RWPE2 (cell line): ENCODE data around the gene DGKZ.

ENCODE experiments used
- ATAC-seq: fragments of 200-7000 bp; cut with Tn5 transposase; 3 replicates; pipeline ENCODE4 v1.9.1; 2021; ENCODE audit warnings: low read depth
- DNase-seq: peaks from one replicate; pipeline ENCODE4 v3.0.0-alpha.2; 2020; ENCODE audit warnings: low spot score
- H3K27ac ChIP-seq: fragments of 450-650 bp; 2 replicates; pipeline ENCODE4 v1.5.1; 2017; ENCODE audit warnings: mild to moderate bottlenecking; ENCODE audit not compliant: poor library complexity, severe bottlenecking
- H3K27me3 ChIP-seq: fragments of 250-450 bp; sonication (Bioruptor Pico); 2 replicates; pipeline ENCODE4 v1.5.1; 2021; ENCODE audit warnings: mild to moderate bottlenecking, moderate library complexity; ENCODE audit not compliant: insufficient read depth, poor library complexity, severe bottlenecking
- H3K36me3 ChIP-seq: fragments of 250-450 bp; sonication (Bioruptor Pico); 2 replicates; pipeline ENCODE4 v1.5.1; 2020; ENCODE audit warnings: low read depth, mild to moderate bottlenecking, moderate library complexity
- H3K4me1 ChIP-seq: fragments of 250-450 bp; sonication (Bioruptor Pico); 2 replicates; pipeline ENCODE4 v1.5.1; 2021; ENCODE audit warnings: mild to moderate bottlenecking, moderate library complexity; ENCODE audit not compliant: insufficient read depth, poor library complexity, severe bottlenecking
- H3K4me3 ChIP-seq: fragments of 250-450 bp; sonication (Bioruptor Pico); 2 replicates; pipeline ENCODE4 v1.5.1; 2021; ENCODE audit warnings: mild to moderate bottlenecking, moderate library complexity; ENCODE audit not compliant: severe bottlenecking
- H3K9me3 ChIP-seq: fragments of 250-450 bp; sonication (Bioruptor Pico); 2 replicates; pipeline ENCODE4 v1.5.1; 2021; ENCODE audit warnings: mild to moderate bottlenecking, moderate library complexity; ENCODE audit not compliant: severe bottlenecking
- TF ChIP-seq, protein P1 (sequence below): fragments of 450-650 bp; IDR thresholded peaks from one replicate; pipeline ENCODE4 v1.5.1; 2017; ENCODE audit warnings: mild to moderate bottlenecking, moderate library complexity; ENCODE audit not compliant: poor library complexity, severe bottlenecking

Gene DGKZ

DNA sequence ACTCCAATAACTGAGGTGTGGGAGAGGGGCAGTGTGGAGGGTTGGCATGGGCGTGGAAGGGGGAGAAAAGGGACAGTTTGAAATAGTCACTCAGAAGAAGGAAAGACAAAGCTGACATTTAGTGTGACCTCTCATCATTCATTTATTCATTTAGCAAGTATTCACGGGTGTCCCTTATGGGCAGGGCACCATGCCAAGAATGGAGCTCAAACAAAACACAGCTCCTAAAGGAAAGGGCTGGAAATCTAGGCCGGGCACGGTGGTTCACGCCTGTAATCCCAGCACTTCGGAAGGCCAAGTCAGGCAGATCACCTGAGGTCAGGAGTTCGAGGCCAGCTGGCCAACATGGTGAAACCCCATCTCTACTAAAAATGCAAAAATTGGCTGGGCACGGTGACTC lies 19.4 kb upstream of the DGKZ start:
- Histone ChIP-seq H3K4me3 (no peak overlapping the region), H3K27ac (no peak overlapping the region), H3K27me3 (peaks cover 32% of the 10 kb centered on the region), H3K4me1 (no peaks in the 10 kb centered on the region), H3K36me3 (no peaks in the 10 kb centered on the region), H3K9me3 (no peaks in the 10 kb centered on the region)
- ATAC-seq (no peak), DNase-seq (no peak)
- TF ChIP-seq, protein P1, sequence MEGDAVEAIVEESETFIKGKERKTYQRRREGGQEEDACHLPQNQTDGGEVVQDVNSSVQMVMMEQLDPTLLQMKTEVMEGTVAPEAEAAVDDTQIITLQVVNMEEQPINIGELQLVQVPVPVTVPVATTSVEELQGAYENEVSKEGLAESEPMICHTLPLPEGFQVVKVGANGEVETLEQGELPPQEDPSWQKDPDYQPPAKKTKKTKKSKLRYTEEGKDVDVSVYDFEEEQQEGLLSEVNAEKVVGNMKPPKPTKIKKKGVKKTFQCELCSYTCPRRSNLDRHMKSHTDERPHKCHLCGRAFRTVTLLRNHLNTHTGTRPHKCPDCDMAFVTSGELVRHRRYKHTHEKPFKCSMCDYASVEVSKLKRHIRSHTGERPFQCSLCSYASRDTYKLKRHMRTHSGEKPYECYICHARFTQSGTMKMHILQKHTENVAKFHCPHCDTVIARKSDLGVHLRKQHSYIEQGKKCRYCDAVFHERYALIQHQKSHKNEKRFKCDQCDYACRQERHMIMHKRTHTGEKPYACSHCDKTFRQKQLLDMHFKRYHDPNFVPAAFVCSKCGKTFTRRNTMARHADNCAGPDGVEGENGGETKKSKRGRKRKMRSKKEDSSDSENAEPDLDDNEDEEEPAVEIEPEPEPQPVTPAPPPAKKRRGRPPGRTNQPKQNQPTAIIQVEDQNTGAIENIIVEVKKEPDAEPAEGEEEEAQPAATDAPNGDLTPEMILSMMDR, result no peak

DNA sequence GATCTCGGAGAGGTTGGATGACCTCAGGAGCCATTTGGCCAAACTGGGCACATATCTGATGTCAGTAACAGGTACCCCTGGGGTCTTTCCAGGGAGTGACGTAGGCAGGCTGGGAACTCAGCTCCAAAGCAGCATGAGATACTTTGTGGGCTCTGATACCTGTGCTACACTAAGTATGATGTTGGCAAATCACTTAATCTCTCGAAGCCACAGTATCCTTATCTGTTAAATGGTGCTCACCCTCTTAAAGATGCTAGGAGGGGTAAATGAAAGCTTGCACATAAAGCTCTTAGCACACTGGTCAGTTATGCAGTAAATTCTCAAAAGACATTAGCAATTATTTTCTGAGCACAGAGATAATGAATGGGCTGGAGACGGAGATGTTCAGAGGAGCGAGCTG lies 17.1 kb upstream of the DGKZ start:
- DNase-seq (no peak), ATAC-seq (no peak)
- H3K27me3 ChIP-seq, result peaks cover 42% of the 10 kb centered on the region
- no peak overlapping the region for H3K4me3 ChIP-seq
- no peaks in the 10 kb centered on the region for H3K4me1 ChIP-seq
- no peaks in the 10 kb centered on the region for H3K36me3 ChIP-seq
- no peak overlapping the region for H3K27ac ChIP-seq
- no peaks in the 10 kb centered on the region for H3K9me3 ChIP-seq
- TF ChIP-seq, protein P1, result no peak

DNA sequence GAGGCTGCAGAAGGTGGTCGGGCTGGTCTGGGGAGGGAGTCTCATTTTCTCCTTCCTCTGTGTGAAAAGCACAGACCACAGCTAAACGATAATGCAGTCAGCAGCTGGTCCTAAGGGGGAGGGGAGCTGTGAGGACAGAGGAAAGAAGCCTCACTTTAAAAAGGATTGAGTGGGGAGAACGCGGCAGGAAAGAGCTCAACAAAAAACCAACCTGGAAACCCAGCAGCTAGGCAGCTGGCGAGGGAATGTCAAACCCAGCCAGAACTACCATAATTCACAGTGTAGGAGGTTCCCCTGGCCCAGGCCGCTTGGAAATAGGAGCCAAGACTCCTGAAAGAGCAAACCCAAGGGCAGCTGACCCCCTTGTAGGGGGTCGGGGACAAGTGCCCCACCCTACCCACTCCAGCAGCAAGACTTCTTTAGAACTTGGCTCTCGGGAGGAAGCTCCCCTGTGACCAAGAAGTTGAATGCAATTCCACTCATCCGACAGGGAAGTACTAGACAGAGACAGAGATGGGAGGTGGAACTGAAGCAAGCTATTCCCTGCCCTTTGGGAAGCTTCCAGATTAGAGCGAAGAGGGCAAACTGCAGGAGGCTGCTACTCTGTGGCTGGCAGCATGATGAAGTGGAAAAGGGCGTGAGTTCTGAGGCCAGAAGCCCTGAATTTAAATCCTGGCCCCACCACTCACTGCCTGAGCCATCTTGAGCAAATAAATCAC lies 16.5 kb upstream of the DGKZ start:
- no peaks in the 10 kb centered on the region for H3K9me3 ChIP-seq
- no peak overlapping the region for H3K27ac ChIP-seq
- H3K27me3 ChIP-seq, result peaks cover 42% of the 10 kb centered on the region
- TF ChIP-seq, protein P1, result no peak
- no peaks in the 10 kb centered on the region for H3K36me3 ChIP-seq
- DNase-seq (no peak), ATAC-seq (no peak)
- no peak overlapping the region for H3K4me3 ChIP-seq
- H3K4me1 ChIP-seq, result no peaks in the 10 kb centered on the region

DNA sequence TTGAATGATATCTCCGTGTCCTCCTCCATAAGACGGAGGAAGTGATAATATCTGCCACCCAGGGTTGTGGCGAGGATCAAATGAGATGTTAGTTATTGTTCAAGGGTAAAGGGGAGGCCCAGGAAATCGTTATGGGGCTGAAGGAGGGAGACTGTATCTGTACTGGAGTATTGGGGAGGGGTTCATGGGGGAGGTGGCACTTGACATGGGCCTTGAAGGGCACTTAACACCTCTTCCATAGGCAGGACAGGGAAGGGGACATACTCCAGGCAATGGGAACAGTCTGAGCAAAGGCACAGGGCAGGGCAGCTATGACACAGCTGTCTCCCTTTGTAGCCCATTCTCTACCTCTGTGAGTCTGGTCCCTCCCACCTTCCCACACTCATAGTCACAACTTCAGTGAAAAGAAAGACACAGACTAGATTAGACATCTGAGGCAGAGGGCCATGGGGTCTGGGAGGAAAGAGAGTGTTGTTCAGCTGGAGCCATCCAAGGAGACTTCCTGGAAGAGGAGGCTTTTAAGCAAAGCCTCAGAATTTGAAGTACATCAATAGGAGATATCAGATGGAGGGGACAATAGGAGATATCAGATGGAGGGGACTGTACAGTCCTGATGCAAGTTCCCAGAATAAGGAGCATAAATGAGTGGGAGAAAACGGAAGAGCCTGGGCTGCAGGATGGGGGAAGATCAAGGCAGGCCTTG lies 15.8 kb upstream of the DGKZ start:
- H3K4me3 ChIP-seq, result no peak overlapping the region
- H3K4me1 ChIP-seq, result no peaks in the 10 kb centered on the region
- ATAC-seq, result no peak
- H3K36me3 ChIP-seq, result no peaks in the 10 kb centered on the region
- TF ChIP-seq, protein P1, result no peak
- H3K9me3 ChIP-seq, result no peaks in the 10 kb centered on the region
- DNase-seq, result no peak
- no peak overlapping the region for H3K27ac ChIP-seq
- peaks cover 42% of the 10 kb centered on the region for H3K27me3 ChIP-seq

DNA sequence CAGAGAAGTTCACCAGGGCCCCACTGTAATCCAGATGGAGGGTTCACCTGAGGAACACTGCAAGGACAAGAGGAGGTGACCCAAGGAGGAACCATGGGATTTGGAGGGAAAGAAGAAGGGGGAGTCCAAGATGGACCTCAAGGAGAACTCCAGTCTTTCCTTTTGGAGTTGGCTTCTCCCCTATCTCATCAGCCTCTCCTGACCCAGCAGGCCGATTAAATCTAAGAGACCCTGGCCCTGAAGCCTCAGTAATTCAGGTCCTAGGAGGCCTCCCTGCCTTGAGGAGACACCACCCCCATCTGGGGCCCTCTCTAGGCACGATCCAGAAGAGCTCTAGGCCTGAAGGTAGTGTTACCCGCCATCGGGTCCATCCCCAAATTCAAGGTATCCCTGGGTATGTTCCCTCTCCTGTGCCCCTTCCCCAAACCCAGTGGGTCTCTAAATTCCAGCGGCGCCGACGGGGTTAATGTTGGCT lies 15.1 kb upstream of the DGKZ start:
- peaks cover 42% of the 10 kb centered on the region for H3K27me3 ChIP-seq
- no peak for ATAC-seq

More for the DNA sequence above, 15.1 kb upstream of the DGKZ start:
- Histone ChIP-seq H3K4me1 (no peaks in the 10 kb centered on the region), H3K27ac (no peak overlapping the region), H3K36me3 (no peaks in the 10 kb centered on the region), H3K4me3 (no peak overlapping the region), H3K9me3 (no peaks in the 10 kb centered on the region)
- TF ChIP-seq, protein P1, result no peak
- no peak for DNase-seq
